SK-N-SH (cell line): ENCODE measurements around the gene ABL2.

ENCODE experiments used
- CTCF ChIP-seq: fragments of 200-600 bp; sonication (generic); IDR thresholded peaks from 2 replicates; pipeline ENCODE4 v1.6.1; 2017; ENCODE audit warnings: antibody characterized with exemption, mild to moderate bottlenecking, moderate library complexity
- EP300 ChIP-seq, 2 experiments: IDR thresholded peaks; 2 replicates each; pipeline versions ENCODE4 v1.4.0 to v1.6.1; 2012; ENCODE audit warnings: borderline replicate concordance in 1 of 2, low read depth in 1 of 2, low read length in 1 of 2
- FOXJ3 ChIP-seq: sonication (generic); formaldehyde crosslinking; IDR thresholded peaks from 2 replicates; pipeline ENCODE4 v1.5.1; 2020; ENCODE audit warnings: mild to moderate bottlenecking, missing genetic modification reagents
- GABPA ChIP-seq: IDR thresholded peaks from 2 replicates; pipeline ENCODE4 v1.4.0; 2012; ENCODE audit warnings: low read depth, mild to moderate bottlenecking
- MAX ChIP-seq: IDR thresholded peaks from 2 replicates; pipeline ENCODE4 v1.4.0; 2012; ENCODE audit warnings: low read depth
- PBX3 ChIP-seq: IDR thresholded peaks from 2 replicates; pipeline ENCODE4; 2012
- POLR2AphosphoS5 ChIP-seq: IDR thresholded peaks from 2 replicates; pipeline ENCODE4 v1.6.1; 2012; ENCODE audit warnings: low read depth, low read length
- RCOR1 ChIP-seq: fragments of 150-350 bp; IDR thresholded peaks from 2 replicates; pipeline ENCODE4 v1.6.1; 2017; ENCODE audit warnings: antibody characterized with exemption, low read length
- REST ChIP-seq: IDR thresholded peaks from 2 replicates; pipeline ENCODE4 v1.6.1; 2012; ENCODE audit warnings: mild to moderate bottlenecking, low read depth, low read length, moderate library complexity
- TAF1 ChIP-seq: IDR thresholded peaks from 2 replicates; pipeline ENCODE4 v1.6.1; 2012; ENCODE audit warnings: low read depth, mild to moderate bottlenecking, low read length, moderate library complexity, borderline replicate concordance
- USF2 ChIP-seq: fragments of 150-350 bp; IDR thresholded peaks from 2 replicates; pipeline ENCODE4 v1.6.1; 2017; ENCODE audit warnings: antibody characterized with exemption, low read length, low read depth, borderline replicate concordance
- TF ChIP-seq, protein P1 (sequence below): IDR thresholded peaks from 2 replicates; pipeline ENCODE4 v1.4.0; 2012; ENCODE audit warnings: low read depth, borderline replicate concordance

GRCh38 chr1:179089827-179090482, 139.5 kb downstream of the ABL2 start:
- TF ChIP-seq FOXJ3 (CRISPR knock-in tag) (no peak), CTCF (no peak), PBX3 (no peak), POLR2AphosphoS5 (no peak), USF2 (no peak), REST (no peak), TAF1 (no peak), EP300 (IDR thresholded peaks at IDR 0.05; ENCODE audit: borderline replicate concordance in 1 of 2, low read depth in 1 of 2, low read length in 1 of 2) (no peak), GABPA (no peak), MAX (no peak), RCOR1 (no peak)
- TF ChIP-seq, protein P1, sequence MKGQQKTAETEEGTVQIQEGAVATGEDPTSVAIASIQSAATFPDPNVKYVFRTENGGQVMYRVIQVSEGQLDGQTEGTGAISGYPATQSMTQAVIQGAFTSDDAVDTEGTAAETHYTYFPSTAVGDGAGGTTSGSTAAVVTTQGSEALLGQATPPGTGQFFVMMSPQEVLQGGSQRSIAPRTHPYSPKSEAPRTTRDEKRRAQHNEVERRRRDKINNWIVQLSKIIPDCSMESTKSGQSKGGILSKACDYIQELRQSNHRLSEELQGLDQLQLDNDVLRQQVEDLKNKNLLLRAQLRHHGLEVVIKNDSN, result no peak
